GM19351 (cell line): ENCODE results near the gene ZNF484.

Experiments
- ATAC-seq: cut with Tn5 transposase; IDR thresholded peaks from one replicate; pipeline ENCODE4 v1.9.1; 2021; ENCODE audit warnings: mild to moderate bottlenecking, moderate library complexity; ENCODE audit not compliant: unreplicated experiment

The ZNF484 gene

DNA sequence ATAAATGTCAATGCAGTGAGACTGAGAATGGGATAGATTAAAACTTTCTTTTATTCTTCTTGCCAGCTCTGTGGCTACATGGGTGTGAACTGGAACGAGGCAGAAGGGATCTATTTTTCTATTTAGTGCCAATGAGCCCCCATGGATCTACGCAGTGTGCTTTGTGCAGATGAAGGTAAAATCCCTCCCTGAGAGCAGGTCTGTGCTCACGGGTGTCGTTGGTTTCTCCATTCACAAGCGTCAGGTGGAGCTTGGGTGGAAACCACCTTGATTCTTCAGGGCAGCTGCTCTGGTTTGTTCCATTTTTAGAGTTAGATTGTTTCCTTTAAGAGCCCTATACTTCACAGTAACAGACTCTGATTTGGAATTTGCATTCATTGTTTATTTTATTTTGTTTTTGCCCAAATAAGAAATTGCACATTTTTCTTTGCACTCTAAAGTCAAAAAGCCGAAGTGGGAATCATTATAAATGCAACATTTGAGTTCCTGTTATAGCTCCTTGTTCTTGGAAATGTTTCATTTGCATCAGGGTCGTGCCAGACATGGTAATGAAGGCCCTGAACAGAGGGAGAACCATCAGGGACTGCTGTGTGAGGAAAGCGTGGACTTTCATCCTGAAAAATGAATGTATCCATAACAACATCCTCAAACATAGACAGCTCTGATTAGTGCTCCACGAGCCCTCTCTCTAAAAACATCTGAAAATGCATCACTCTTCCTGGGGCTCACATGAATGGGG lies 82.1 kb downstream of the ZNF484 start:
- ATAC-seq = no peak
